Type B pancreatic cell (in vitro differentiated cells): ENCODE data around the gene DNMT3L. TPM values are rescaled to one million over a fixed set of nuclear protein-coding genes. Genes with fewer than 3 reads are reported as not detected.

ENCODE experiments used
- DNase-seq: peaks from one replicate; pipeline ENCODE4 v3.0.0; 2021; ENCODE audit warnings: mixed read lengths; ENCODE audit not compliant: unreplicated experiment; ENCODE audit errors: extremely low spot score
- H3K27ac Mint-ChIP-seq: 2 replicates; pipeline ENCODE4 v1.8.0; 2021; ENCODE audit warnings: mild to moderate bottlenecking, mixed read lengths
- H3K27me3 Mint-ChIP-seq: 2 replicates; pipeline ENCODE4 v1.8.0; 2021; ENCODE audit warnings: mixed read lengths
- H3K36me3 Mint-ChIP-seq: 2 replicates; pipeline ENCODE4 v1.8.0; 2021; ENCODE audit warnings: mixed read lengths
- H3K4me1 Mint-ChIP-seq: one replicate; pipeline ENCODE4 v1.8.0; 2021; ENCODE audit warnings: mixed read lengths; ENCODE audit not compliant: unreplicated experiment
- H3K4me3 Mint-ChIP-seq: 2 replicates; pipeline ENCODE4 v1.8.0; 2021; ENCODE audit warnings: mild to moderate bottlenecking, mixed read lengths
- H3K9me3 Mint-ChIP-seq: 2 replicates; pipeline ENCODE4 v1.8.0; 2021; ENCODE audit warnings: mixed read lengths
- total RNA-seq: library from RNA; stranded (reverse); gene quantifications from 2 replicates; pipeline ENCODE4 v1.2.1, GENCODE V29; 2021; ENCODE audit warnings: low replicate concordance
- TF ChIP-seq, protein P1 (sequence below): fragments of 200-600 bp; sonication (generic); conservative IDR thresholded peaks from 2 replicates; pipeline ENCODE4 v1.5.0; 2021; ENCODE audit warnings: antibody characterized with exemption, mild to moderate bottlenecking

The DNMT3L gene
- total RNA-seq, 1 donor from 2014 or later = not detected

DNA sequence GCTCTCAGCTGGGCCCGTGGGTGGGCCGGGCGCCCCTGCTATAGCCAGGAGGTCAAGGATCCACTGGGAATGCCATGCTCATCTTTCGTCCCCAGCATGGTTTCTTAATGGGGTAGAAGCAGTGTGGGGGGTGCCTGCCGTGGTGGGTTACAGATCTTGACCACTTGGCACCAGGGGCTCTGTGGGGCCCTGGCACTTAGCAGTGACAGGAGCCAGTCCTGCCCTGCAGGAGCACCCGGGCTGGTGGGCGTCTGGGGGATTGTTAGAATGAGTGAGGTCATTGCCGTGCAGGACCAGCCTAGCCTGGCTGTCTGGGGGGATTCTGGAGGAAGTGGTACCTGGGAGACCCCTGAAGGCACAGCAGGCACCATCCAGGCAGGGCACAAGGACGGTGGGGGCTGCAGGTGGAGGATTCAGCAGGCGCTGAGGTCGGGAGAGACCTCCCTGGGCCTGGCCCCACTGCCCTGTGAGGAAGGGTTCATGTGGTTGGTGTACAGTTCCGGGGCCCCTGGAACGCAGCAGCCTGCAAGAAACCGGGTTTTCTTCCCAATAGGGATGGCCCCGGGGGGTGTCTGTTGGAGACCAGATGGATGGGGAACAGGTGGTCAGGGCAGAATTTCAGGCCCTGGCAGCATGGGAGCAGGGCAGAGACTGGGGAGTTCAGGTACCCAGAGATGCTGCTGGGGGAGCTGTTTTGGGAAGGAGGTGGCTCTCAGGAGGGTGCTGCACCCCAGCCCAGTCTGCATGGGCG lies 28.8 kb upstream of the DNMT3L start:
- H3K27ac Mint-ChIP-seq = no peak overlapping the region
- H3K9me3 Mint-ChIP-seq = no peaks in the 10 kb centered on the region
- no peaks in the 10 kb centered on the region for H3K4me1 Mint-ChIP-seq
- no peaks in the 10 kb centered on the region for H3K36me3 Mint-ChIP-seq
- no peaks in the 10 kb centered on the region for H3K27me3 Mint-ChIP-seq
- H3K4me3 Mint-ChIP-seq = no peak overlapping the region
- DNase-seq = no peak
- TF ChIP-seq, protein P1, sequence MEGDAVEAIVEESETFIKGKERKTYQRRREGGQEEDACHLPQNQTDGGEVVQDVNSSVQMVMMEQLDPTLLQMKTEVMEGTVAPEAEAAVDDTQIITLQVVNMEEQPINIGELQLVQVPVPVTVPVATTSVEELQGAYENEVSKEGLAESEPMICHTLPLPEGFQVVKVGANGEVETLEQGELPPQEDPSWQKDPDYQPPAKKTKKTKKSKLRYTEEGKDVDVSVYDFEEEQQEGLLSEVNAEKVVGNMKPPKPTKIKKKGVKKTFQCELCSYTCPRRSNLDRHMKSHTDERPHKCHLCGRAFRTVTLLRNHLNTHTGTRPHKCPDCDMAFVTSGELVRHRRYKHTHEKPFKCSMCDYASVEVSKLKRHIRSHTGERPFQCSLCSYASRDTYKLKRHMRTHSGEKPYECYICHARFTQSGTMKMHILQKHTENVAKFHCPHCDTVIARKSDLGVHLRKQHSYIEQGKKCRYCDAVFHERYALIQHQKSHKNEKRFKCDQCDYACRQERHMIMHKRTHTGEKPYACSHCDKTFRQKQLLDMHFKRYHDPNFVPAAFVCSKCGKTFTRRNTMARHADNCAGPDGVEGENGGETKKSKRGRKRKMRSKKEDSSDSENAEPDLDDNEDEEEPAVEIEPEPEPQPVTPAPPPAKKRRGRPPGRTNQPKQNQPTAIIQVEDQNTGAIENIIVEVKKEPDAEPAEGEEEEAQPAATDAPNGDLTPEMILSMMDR = no peak

DNA sequence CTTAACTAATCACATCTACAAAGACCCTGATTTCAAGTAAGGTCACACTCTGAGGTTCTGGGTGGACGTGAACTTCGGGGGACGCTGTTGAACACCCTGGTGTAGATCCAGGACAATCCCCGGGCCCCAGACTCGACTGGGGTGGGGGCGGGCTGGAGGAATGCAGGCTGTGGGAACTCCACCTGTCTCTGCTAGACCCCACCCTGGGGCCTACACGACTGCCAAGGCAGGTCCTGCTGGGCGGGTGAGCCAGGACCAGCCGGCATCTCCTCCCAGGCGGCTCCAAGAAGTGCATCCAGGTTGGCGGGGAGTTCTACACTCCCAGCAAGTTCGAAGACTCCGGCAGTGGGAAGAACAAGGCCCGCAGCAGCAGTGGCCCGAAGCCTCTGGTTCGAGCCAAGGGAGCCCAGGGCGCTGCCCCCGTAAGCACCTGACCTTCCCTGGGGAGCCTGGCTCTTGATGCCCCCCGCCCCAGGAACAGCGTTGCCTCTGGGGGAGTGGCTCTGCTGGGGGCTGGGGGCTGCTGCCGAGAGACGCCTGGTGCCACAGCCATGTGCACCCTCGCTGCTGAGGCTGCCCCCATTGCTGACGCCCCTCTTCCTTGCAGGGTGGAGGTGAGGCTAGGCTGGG lies 27.8 kb upstream of the DNMT3L start:
- Mint-ChIP-seq H3K27ac (no peak overlapping the region), H3K4me3 (no peak overlapping the region), H3K36me3 (no peaks in the 10 kb centered on the region), H3K4me1 (no peaks in the 10 kb centered on the region), H3K9me3 (no peaks in the 10 kb centered on the region), H3K27me3 (no peaks in the 10 kb centered on the region)
- DNase-seq = no peak
- TF ChIP-seq, protein P1 = no peak

DNA sequence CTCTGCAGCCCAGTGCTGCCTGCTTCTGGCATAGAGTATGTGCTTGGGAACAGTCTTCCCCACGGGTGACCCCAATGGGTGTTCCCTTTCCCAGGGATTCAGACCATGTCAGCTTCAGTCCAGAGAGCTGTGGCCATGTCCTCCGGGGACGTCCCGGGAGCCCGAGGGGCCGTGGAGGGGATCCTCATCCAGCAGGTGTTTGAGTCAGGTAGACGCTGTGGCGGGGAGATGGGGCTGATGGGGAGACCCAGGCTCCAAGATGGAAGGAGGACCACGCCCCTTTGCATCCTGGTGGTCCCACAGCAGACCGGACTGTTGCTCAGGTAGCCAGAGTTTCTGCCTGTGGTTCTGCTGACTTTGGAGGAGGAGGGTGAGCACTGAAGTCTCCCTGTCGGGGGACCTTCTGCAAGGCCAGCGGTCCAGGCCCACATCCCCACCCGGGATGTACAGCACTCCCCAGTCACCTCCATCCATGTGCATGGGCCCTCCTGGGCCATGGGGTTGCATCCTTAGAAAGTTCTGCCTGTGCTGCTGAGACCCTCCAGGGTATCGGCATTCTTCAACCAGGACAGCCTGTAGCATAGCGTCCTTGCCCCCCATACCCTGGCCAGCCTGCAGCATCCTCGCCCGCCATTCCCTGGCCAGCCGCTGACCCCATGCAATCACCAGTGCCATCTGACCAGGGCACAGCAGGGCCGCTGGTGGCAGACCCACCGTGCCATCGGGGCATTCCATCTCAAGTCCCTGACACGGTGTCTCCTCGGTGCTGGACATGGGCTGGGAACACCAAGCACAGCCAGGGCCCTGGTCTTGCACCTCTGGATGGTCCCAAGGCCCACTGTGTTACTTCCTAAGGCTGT lies 26.8 kb upstream of the DNMT3L start:
- H3K27me3 Mint-ChIP-seq = no peaks in the 10 kb centered on the region
- no peak overlapping the region for H3K4me3 Mint-ChIP-seq
- DNase-seq = no peak
- TF ChIP-seq, protein P1 = no peak
- no peaks in the 10 kb centered on the region for H3K36me3 Mint-ChIP-seq
- peaks cover 5% of the 10 kb centered on the region for H3K4me1 Mint-ChIP-seq
- no peak overlapping the region for H3K27ac Mint-ChIP-seq
- H3K9me3 Mint-ChIP-seq = no peaks in the 10 kb centered on the region

DNA sequence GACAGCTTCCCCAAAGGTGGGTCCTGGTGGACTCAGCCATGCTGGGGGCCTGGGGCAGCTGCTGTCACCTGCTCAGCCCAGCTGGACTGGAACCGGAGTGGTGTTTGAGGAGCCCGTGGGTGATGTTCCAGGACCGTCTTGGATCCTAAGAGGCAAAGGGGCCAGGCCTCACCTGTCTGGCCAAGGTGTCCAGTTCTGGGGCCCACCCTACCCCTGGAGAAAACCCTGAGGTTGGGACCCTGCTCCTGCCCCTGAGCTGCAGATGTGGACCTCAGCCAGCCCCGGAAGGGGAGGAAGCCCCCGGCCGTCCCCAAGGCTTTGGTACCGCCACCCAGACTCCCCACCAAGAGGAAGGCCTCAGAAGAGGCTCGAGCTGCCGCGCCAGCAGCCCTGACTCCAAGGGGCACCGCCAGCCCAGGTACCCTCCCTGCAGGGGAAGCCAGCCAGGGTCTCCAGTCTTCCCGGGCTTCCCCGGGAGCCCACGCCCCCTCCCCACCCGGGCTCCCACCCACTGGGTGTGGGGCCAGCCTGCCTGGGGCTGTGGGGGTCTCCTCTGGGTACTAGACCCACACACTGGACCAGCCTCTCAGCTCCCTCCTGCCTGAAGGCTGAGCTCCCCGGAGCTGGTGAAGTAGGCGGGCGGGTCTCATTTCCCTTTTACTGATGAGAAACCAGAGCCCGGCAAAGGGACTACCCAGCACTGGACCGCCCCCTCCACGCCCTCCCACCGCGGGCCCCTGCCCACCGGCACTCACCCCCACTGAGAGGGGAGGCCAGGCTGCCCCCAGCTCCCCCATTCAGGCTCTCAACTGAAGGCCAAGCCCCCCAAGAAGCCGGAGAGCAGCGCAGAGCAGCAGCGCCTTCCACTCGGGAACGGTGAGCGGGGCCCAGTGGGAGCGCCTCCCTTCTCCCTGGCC lies 25.3 kb upstream of the DNMT3L start:
- Mint-ChIP-seq H3K4me3 (no peak overlapping the region), H3K27ac (no peak overlapping the region), H3K4me1 (peaks cover 14% of the 10 kb centered on the region)

More for the DNA sequence above, 25.3 kb upstream of the DNMT3L start:
- Mint-ChIP-seq H3K27me3 (peaks cover 9% of the 10 kb centered on the region), H3K9me3 (no peaks in the 10 kb centered on the region), H3K36me3 (no peaks in the 10 kb centered on the region)
- no peak for DNase-seq
- TF ChIP-seq, protein P1 = no peak
